ENCODE measurements around the gene PSMD5.

The PSMD5 gene

DNA sequence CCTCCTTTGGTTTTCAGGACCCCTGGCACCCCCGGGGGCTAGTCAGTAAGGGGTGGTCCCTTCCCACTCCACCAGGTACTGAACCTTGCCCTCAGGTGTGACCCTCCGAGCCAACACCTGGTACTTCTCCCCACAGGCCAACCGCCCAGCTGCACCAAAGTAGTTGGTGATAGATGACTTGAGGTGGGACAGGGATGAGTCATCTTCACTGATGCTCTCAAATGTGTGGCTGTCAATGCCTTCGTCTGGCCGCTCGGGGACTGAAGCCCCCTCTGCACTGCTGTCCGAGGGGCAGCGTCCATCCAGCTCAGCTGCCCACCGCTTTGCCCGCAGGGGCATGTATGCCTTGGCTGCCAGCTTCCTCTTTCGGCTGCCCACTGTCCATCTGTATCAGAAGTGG is 15.2 kb upstream of the PSMD5 start:
- H3K27me3 Mint-ChIP-seq, result no peaks in the 10 kb centered on the region
- ATAC-seq (replicated peaks), result no peak
- H3K4me1 Mint-ChIP-seq (ENCODE audit: low read depth in 2 of 2), result peaks cover 0 to 7% of the 10 kb centered on the region in 2 donors
- no peak overlapping the region for H3K4me3 Mint-ChIP-seq
- H3K9me3 Mint-ChIP-seq, result no peaks in the 10 kb centered on the region
- no peak for DNase-seq
- H3K27ac Mint-ChIP-seq, result peak overlapping the region; percentile 33 to 88
- peaks cover 42% of the 10 kb centered on the region for H3K36me3 Mint-ChIP-seq (ENCODE audit: insufficient read depth)

DNA sequence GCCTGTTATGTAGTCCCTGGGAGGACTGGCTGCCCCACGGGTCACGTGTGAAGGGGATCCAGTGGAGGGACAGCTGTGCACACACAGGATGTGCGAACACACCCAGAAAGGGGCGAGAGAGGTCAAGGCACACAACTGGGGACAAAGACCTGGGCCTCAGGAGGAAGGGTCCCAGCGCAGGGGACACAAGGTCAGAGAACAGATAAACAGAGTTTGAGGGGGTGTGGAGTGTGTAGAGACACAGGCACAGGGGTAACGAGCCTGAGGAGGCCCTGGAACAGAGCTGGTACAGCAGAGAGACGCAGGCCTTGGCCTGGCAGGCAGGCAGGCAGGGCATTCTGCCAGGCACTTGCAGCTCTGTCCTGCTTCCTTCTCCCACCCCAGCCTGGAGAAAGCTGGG is 14.8 kb upstream of the PSMD5 start:
- no peak for ATAC-seq (replicated peaks)
- DNase-seq, result no peak
- Mint-ChIP-seq H3K27me3 (no peaks in the 10 kb centered on the region), H3K9me3 (no peaks in the 10 kb centered on the region), H3K27ac (peak overlapping the region; percentile 71 to 88), H3K4me1 (ENCODE audit: low read depth in 2 of 2) (peaks cover 0 to 9% of the 10 kb centered on the region in 2 donors), H3K4me3 (no peak overlapping the region), H3K36me3 (ENCODE audit: insufficient read depth) (peaks cover 46% of the 10 kb centered on the region)

- Mint-ChIP-seq H3K36me3 (ENCODE audit: insufficient read depth) (peaks cover 53% of the 10 kb centered on the region), H3K4me3 (no peak overlapping the region), H3K27me3 (no peaks in the 10 kb centered on the region), H3K27ac (peak overlapping the region; percentile 64 to 71), H3K4me1 (ENCODE audit: low read depth in 2 of 2) (peaks cover 0 to 9% of the 10 kb centered on the region in 2 donors), H3K9me3 (no peaks in the 10 kb centered on the region)
- no peak for ATAC-seq (replicated peaks)
- no peak for DNase-seq
Measured at GRCh38 chr9:120856700-120857099, 14.0 kb upstream of the PSMD5 start.

GRCh38 chr9:120855827-120856670 is 13.3 kb upstream of the PSMD5 start:
- Mint-ChIP-seq H3K9me3 (no peaks in the 10 kb centered on the region), H3K27me3 (no peaks in the 10 kb centered on the region), H3K4me3 (no peak overlapping the region), H3K27ac (peak overlapping the region; percentile 64 to 72), H3K36me3 (ENCODE audit: insufficient read depth) (peaks cover 56% of the 10 kb centered on the region), H3K4me1 (ENCODE audit: low read depth in 2 of 2) (peaks cover 0 to 12% of the 10 kb centered on the region in 2 donors)
- DNase-seq (no peak), ATAC-seq (replicated peaks) (no peak)

GRCh38 chr9:120854596-120855327 is 12.0 kb upstream of the PSMD5 start:
- Mint-ChIP-seq H3K27me3 (no peaks in the 10 kb centered on the region), H3K9me3 (no peaks in the 10 kb centered on the region), H3K4me1 (ENCODE audit: low read depth in 2 of 2) (peaks cover 0 to 18% of the 10 kb centered on the region in 2 donors), H3K36me3 (ENCODE audit: insufficient read depth) (peaks cover 61% of the 10 kb centered on the region), H3K4me3 (no peak overlapping the region), H3K27ac (peak overlapping the region; percentile 64 to 72)
- DNase-seq (no peak), ATAC-seq (replicated peaks) (no peak)

DNA sequence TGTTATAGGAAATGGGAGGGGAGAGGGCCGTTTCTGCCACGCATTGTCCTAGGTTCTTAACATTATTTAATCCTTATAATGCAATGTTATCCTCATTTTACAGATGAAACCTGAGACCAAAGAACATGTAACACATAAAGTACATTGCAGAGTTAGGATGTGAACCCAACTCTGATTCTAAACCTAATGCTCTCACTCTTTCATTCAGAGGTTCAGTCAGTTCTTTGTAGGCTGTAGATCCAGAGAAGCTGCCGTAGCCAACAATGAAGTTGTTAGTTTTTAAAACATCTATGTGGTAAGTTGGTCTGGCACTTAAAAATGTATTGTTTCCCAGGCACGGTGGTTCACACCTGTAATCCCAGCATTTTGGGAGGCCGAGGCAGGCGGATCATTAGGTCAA is 10.5 kb upstream of the PSMD5 start:
- peaks cover 63% of the 10 kb centered on the region for H3K36me3 Mint-ChIP-seq (ENCODE audit: insufficient read depth)
- ATAC-seq (replicated peaks) (no peak), DNase-seq (no peak)
- H3K4me1 Mint-ChIP-seq (ENCODE audit: low read depth in 2 of 2), result peaks cover 6 to 21% of the 10 kb centered on the region in 2 donors
- peak overlapping the region; percentile 64 to 80 for H3K27ac Mint-ChIP-seq
- H3K4me3 Mint-ChIP-seq, result no peak overlapping the region
- no peaks in the 10 kb centered on the region for H3K9me3 Mint-ChIP-seq
- no peaks in the 10 kb centered on the region for H3K27me3 Mint-ChIP-seq

GRCh38 chr9:120852240-120853010 is 9.7 kb upstream of the PSMD5 start:
- Mint-ChIP-seq H3K27ac (peak overlapping the region; percentile 56 to 80), H3K36me3 (ENCODE audit: insufficient read depth) (peaks cover 56% of the 10 kb centered on the region), H3K4me3 (no peak overlapping the region), H3K27me3 (no peaks in the 10 kb centered on the region), H3K9me3 (no peaks in the 10 kb centered on the region), H3K4me1 (ENCODE audit: low read depth in 2 of 2) (peaks cover 11 to 25% of the 10 kb centered on the region in 2 donors)
- ATAC-seq (replicated peaks) (no peak), DNase-seq (no peak)

DNA sequence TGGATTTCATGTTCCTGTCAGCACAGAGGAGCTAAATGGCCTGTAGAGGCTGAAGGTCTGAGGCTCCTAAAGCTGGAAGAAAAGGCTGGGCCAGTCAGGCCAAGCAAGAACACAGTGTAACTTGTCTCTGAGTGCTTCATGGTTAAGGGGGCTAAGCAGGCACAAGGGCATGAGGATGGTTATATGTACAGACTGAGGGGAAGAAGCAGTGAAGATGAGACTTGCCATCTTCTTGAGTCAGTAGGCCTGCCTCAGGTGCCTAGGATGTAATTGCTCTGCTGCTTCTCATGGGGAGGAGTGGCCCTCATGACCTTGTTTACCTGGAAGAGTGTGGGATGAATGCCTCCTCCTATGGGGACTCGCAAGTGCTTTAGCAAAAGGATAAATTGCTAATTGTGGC is 8.7 kb upstream of the PSMD5 start:
- H3K27me3 Mint-ChIP-seq, result no peaks in the 10 kb centered on the region
- no peaks in the 10 kb centered on the region for H3K9me3 Mint-ChIP-seq
- peaks cover 13 to 29% of the 10 kb centered on the region in 2 donors for H3K4me1 Mint-ChIP-seq (ENCODE audit: low read depth in 2 of 2)
- peaks cover 52% of the 10 kb centered on the region for H3K36me3 Mint-ChIP-seq (ENCODE audit: insufficient read depth)
- ATAC-seq (replicated peaks) (no peak), DNase-seq (no peak)
- peak overlapping the region; percentile 49 to 56 for H3K27ac Mint-ChIP-seq
- no peak overlapping the region for H3K4me3 Mint-ChIP-seq

DNA sequence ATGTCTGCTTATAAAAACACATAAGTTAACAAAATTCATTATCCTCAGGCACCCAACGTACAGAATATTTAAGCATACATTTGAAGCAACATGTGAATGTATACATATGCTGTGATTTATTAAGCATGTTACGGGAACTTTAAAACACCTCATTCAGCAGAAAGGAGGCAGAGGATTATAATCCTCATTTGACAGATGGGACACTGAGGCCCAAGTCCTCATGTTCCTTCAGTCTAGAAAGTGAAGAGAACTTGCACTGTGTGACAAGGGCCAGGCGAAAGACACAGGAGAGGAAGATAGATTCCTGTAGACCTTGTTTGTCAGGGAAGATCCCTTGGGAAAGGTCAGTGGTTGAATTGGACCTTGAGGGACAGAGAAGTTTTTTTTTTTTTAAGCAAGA is 7.6 kb upstream of the PSMD5 start:
- Mint-ChIP-seq H3K36me3 (ENCODE audit: insufficient read depth) (peaks cover 52% of the 10 kb centered on the region), H3K4me3 (no peak overlapping the region), H3K27ac (peak overlapping the region; percentile 54 to 56), H3K4me1 (ENCODE audit: low read depth in 2 of 2) (peaks cover 25 to 33% of the 10 kb centered on the region in 2 donors), H3K27me3 (no peaks in the 10 kb centered on the region), H3K9me3 (no peaks in the 10 kb centered on the region)
- ATAC-seq (replicated peaks) (no peak), DNase-seq (no peak)

DNA sequence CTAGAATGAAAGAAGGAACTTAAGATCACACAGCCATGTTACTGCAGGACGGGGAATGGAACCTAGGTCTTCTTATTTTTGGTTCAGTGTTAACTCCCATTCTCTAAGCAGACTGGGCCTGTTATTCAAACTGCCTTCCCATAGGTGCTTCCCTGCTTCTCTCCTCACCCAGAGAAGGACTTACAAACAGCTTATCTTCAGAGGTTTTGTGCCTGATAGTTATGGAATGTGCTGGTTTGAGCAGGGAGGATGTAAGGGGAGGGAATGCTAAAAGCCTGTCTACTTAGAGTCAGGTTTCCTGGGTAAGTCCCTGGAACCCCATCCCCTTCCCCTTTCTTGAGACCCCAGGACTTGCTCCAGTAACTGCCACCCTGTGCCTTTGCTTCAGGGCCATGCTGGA is 4.2 kb upstream of the PSMD5 start:
- no peaks in the 10 kb centered on the region for H3K27me3 Mint-ChIP-seq
- H3K27ac Mint-ChIP-seq, result peak overlapping the region; percentile 13 to 99
- ATAC-seq (replicated peaks) (no peak), DNase-seq (no peak)
- peak overlapping the region in 1 of 2 donors; percentile 19 for H3K4me3 Mint-ChIP-seq
- no peaks in the 10 kb centered on the region for H3K9me3 Mint-ChIP-seq
- H3K36me3 Mint-ChIP-seq (ENCODE audit: insufficient read depth), result peaks cover 69% of the 10 kb centered on the region
- H3K4me1 Mint-ChIP-seq (ENCODE audit: low read depth in 2 of 2), result peaks cover 47 to 54% of the 10 kb centered on the region in 2 donors

GRCh38 chr9:120846251-120846889 is 3.6 kb upstream of the PSMD5 start:
- H3K4me1 Mint-ChIP-seq (ENCODE audit: low read depth in 2 of 2), result peaks cover 53 to 57% of the 10 kb centered on the region in 2 donors
- ATAC-seq (replicated peaks), result no peak
- H3K9me3 Mint-ChIP-seq, result no peaks in the 10 kb centered on the region
- H3K36me3 Mint-ChIP-seq (ENCODE audit: insufficient read depth), result peaks cover 71% of the 10 kb centered on the region
- no peak overlapping the region for H3K4me3 Mint-ChIP-seq
- DNase-seq, result no peak
- no peaks in the 10 kb centered on the region for H3K27me3 Mint-ChIP-seq
- peak overlapping the region; percentile 30 to 99 for H3K27ac Mint-ChIP-seq

- no peaks in the 10 kb centered on the region for H3K27me3 Mint-ChIP-seq
- ATAC-seq (replicated peaks) (no peak), DNase-seq (no peak)
- peaks cover 71% of the 10 kb centered on the region for H3K36me3 Mint-ChIP-seq (ENCODE audit: insufficient read depth)
- peak overlapping the region; percentile 99 to 100 for H3K4me3 Mint-ChIP-seq
- peak overlapping the region; percentile 99 for H3K27ac Mint-ChIP-seq
- H3K4me1 Mint-ChIP-seq (ENCODE audit: low read depth in 2 of 2), result peaks cover 48 to 56% of the 10 kb centered on the region in 2 donors
- no peaks in the 10 kb centered on the region for H3K9me3 Mint-ChIP-seq
Measured at GRCh38 chr9:120845255-120845654, 2.5 kb upstream of the PSMD5 start.
